Stimulated activated naive CD4-positive, alpha-beta T cell treated with Interleukin-2 at 50 U/mL for 16 hours (primary cell): Measurements from ENCODE around the gene CFAP299.
"Not testable (repeated sequence)": the region's sequence is repeated elsewhere in the genome, so short reads cannot be mapped to it uniquely, and the experiment has no call there.

ENCODE experiments used
- DNase-seq: peaks from one replicate; lab custom pipeline; 2025; lab: John Stamatoyannopoulos, UW

Gene CFAP299

GRCh38 chr4:80726471-80726870, 390.9 kb downstream of the CFAP299 start:
- no peak for DNase-seq

GRCh38 chr4:80730158-80730557, 394.6 kb downstream of the CFAP299 start:
- no peak for DNase-seq

DNA sequence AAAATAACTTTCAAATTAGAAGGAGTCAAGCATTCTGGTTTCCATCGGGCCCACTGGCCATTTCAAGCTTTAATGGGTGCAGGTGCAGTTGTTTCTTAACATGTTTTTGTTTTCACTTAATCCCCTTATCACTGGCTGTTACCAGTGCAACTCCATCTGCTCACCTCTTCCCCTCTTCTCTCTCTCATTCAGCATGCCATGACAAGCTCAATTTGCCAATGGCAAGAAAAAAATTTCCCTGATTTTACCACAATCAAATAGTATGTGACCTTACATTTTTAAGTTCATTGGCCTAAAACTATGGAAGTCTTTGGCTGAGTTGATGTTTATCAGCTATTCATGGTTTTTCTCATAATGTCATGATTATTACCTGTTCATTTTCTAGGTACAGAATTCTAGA, 395.9 kb downstream of the CFAP299 start:
- no peak for DNase-seq

- DNase-seq = no peak
Observed at GRCh38 chr4:80732010-80732409, 396.5 kb downstream of the CFAP299 start.

DNA sequence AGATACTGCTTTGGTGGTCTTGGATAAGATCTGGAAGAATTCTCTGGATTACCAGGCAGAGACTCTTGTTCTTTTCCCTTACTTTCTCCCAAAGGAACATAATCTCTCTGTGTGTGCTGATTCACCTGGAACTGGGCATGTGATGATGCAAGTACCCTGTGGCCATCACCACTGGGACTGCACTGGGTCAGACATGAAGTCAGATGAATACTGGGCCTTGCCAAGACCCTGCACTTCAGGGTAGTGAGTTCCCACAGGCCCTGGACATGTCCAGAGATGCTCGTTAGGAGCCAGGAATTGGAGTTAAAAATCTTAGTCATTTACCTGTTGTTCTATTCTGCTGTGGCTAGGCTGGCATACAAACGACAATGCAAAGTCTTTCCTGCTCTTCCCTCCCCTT, 404.8 kb downstream of the CFAP299 start:
- no peak for DNase-seq

- not testable (repeated sequence) for DNase-seq
Observed at GRCh38 chr4:80749558-80749957, 414.0 kb downstream of the CFAP299 start.

DNA sequence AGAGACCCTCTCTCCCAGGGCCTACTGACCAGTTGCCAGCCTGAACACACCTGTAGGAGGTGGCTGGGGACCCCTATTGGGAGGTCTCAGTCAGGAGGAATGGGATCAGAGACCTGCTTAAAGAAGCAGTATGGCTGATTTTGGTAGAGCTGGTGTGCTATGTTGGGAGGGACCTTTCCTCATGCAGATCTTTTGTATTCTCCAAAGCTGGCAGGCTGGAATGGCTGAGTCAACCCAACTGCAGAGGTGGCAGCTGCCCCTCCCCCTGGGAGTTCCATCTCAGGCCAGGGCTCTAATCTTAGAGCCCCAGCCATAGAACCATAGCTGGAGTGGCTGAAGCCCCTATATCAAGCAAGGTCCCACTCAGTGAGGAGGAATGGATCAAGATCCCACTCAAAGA, 415.7 kb downstream of the CFAP299 start:
- no peak for DNase-seq

- DNase-seq = no peak
Observed at GRCh38 chr4:80767944-80768343, 432.4 kb downstream of the CFAP299 start.

DNA sequence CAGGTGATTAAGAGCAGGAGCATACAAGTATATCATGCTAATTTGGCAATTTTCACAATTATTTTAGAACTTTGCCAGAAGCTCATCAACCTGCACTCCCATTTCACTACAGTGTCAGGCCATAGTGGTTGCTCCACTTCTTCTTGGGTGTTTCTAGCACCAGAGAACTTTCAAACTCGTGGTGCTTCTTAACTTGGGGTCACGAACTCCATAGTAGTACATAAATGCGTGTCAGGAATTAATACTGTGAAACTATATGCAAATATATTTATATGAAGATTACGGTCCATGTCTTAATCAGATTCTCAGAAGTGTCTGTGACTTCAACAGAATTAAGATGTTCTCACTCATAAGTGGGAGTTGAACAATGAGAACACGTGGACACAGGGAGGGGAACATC, 440.6 kb downstream of the CFAP299 start:
- DNase-seq = no peak

GRCh38 chr4:80781431-80781830, 445.9 kb downstream of the CFAP299 start:
- DNase-seq = no peak

DNA sequence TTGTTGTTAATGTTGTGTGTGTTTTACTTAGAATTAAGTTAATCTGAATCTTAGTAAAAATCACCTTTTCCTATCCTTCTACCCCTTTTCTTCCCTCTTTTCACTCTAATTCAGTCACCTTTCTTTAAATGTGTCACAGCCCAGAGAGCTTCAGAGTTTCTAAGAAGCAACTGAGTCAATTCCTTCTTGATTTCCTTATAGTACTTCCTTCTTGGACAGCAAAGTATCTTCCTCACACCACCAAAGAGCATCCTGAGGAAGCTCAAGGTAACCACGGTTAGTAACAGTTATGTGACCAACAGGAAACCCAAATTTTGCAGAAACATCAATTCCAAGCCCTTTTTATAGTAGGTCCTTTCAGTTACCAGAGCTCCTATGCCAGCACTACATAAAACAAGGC, 451.8 kb downstream of the CFAP299 start:
- DNase-seq = no peak

DNA sequence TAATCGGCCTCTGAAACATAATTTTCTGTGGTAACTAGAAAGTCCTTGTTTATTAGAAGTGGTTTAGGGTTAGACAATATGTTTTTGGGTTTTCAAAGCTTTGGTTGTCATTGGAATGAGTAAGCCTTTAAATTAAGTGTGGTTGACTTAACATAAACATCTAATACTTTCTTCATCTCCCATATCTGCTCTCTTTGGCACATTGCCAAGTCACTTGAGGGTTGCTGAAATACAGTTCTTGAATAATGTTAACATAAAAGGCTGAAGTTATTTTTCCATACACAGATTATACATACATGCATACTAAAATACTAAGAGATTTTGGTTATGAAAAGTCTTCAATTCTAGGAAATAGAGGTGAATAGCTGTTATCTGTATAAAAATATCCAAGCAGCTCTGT, 453.3 kb downstream of the CFAP299 start:
- no peak for DNase-seq

- DNase-seq = no peak
Observed at GRCh38 chr4:80790152-80790551, 454.6 kb downstream of the CFAP299 start.

DNA sequence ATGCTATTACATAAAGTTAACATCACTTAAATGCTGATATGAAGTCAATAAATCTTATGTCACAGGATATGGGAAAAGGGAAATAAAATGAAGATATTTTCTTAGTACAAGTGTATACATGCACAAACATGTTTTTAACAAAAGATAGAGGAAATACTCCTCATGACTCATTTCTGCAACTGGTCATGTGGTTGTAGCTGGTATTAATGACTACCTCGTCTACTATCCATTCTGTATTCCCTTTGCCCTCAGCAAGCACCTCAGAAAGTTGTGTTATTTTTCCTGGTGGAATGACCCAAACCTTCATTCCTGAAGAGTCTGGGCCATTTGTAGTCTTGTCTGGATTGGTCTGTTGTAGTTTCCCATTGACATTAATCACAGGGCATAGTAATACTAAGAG, 458.1 kb downstream of the CFAP299 start:
- not testable (repeated sequence) for DNase-seq

- DNase-seq = no peak
Observed at GRCh38 chr4:80798082-80798481, 462.6 kb downstream of the CFAP299 start.

- not testable (repeated sequence) for DNase-seq
Observed at GRCh38 chr4:80800719-80801118, 465.2 kb downstream of the CFAP299 start.

- no peak for DNase-seq
Observed at GRCh38 chr4:80803337-80803736, 467.8 kb downstream of the CFAP299 start.

DNA sequence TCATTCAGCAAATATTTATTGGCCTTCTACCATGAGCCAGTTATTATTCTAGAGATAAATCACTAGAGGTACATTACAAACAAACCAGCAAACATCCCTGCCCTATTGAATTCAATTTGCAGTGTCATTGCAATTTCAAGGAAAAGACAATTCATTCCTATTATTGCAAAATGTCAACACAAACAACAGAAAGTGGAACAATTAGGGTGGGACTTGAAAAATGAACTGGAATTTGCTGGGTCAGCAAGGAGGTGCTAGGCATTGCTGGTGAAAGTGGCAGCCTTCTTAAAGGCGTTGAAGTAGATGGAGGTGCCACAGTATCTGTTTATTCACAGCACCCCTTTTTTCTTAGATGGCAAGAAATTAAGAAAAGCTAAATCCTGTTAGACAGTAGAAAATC, 470.9 kb downstream of the CFAP299 start:
- DNase-seq = no peak

DNA sequence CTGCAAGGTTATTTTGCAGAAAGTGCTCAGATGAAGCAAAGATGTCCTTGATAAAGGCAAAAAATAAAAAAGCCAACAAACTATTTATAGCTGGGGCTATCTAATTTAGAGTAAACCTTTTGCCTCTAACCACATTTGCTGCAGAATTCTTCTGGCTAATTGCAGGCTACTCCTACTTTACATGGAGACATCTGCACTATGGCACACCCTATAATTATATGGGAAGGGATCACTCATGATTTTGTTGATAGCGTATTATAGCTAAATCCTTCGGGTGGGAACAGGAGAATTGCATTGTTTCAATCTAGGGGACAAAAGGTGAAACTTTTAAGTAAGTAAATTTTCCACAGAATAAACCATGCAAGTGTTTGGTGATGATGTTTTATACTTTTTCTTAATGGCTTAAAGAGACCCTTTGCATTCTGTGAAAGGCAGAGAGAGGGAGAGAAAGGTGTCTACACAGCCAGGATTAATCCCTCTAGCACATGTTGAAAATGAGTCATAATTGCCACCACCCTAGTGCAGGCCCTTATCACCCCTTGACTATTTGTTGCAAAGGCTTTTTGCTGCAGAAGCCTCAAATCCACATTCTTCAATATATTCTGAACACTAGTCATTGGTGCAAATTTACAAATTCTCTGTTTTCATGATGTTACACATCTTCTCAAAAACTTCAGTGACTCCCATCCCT, 473.7 kb downstream of the CFAP299 start:
- DNase-seq = no peak

DNA sequence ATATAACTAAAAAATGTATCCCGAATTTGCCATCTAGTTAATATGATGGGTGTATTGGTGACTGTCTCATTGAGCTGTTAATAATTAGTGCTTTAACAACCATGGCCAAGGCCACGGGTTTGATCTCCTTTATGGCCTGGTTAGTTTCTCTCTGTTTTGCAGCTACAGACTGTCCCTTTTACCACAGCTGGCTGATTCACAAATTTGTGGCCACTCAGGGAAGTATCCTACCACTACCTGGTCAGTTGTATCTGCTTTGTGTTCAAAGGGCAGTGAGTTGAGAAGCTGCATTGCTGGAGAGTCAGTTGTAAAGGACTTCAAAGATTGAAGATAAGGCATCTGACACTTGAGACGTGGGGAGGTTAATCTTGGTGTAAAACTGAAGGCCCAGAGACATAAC, 475.9 kb downstream of the CFAP299 start:
- no peak for DNase-seq

- no peak for DNase-seq
Observed at GRCh38 chr4:80812145-80812544, 476.6 kb downstream of the CFAP299 start.

GRCh38 chr4:80814266-80814665, 478.7 kb downstream of the CFAP299 start:
- DNase-seq = no peak

GRCh38 chr4:80831383-80832361, 496.1 kb downstream of the CFAP299 start:
- DNase-seq = no peak
